AG09309 (cell line): ENCODE measurements around the gene EHF.
A peak's percentile ranks its signal among the peaks of the same experiment; 100 is the strongest.

Experiments used
- DNase-seq: peaks from one replicate; pipeline ENCODE4 v3.0.0-alpha.2; 2010; ENCODE audit warnings: low read depth
- H3K4me3 ChIP-seq: 2 replicates; pipeline ENCODE4 v1.5.1; 2011; ENCODE audit warnings: mild to moderate bottlenecking, low read depth, low read length, moderate library complexity; ENCODE audit not compliant: control insufficient read depth
- TF ChIP-seq, protein P1 (sequence below): IDR thresholded peaks from 2 replicates; pipeline ENCODE4 v1.5.1; 2011; ENCODE audit warnings: mild to moderate bottlenecking, low read depth, low read length, inconsistent platforms; ENCODE audit not compliant: insufficient read depth, control insufficient read depth; ENCODE audit errors: missing control alignments

Gene EHF

DNA sequence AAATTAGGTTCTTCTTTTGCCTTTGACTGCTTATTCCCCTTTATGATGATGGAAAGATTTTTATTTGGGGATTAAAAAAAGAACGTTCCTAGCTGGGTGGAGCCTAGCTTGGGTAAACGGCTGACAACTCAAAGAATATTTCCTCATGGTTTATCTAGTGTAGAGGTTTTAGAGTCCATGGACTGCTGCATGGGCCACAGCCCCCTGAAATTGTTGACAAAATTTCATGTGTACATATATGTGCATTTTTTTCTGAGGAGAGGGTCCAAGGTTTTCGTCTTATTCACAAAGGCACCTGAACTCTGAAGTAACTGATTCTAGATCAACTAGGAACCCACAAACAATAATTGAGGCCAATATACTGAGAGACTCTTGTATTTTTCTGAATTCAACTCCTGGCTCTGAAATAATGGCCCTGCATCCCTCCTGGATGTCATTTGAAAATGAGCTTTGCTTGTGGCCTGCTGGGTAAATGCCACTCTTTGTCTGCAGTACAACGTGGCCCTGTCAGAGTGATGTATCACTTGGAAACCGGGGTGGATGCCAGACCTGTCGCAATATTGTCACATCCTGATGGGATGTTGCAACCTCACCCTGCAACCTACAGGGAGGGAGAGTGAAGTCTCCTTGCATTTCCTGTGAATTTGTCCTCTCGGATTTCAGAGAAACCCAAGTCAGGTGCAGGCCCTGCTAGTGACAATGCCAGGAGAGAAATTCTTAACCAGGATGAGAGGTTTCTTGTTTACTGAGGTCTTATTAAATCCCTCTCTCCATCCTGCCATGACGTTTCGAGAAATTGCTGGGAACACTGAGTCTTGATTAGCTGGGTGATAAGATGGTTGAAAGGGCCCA is 33.8 kb downstream of the EHF start:
- no peak overlapping the region for H3K4me3 ChIP-seq
- TF ChIP-seq, protein P1, sequence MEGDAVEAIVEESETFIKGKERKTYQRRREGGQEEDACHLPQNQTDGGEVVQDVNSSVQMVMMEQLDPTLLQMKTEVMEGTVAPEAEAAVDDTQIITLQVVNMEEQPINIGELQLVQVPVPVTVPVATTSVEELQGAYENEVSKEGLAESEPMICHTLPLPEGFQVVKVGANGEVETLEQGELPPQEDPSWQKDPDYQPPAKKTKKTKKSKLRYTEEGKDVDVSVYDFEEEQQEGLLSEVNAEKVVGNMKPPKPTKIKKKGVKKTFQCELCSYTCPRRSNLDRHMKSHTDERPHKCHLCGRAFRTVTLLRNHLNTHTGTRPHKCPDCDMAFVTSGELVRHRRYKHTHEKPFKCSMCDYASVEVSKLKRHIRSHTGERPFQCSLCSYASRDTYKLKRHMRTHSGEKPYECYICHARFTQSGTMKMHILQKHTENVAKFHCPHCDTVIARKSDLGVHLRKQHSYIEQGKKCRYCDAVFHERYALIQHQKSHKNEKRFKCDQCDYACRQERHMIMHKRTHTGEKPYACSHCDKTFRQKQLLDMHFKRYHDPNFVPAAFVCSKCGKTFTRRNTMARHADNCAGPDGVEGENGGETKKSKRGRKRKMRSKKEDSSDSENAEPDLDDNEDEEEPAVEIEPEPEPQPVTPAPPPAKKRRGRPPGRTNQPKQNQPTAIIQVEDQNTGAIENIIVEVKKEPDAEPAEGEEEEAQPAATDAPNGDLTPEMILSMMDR, result no peak
- DNase-seq, result peak; percentile 38

DNA sequence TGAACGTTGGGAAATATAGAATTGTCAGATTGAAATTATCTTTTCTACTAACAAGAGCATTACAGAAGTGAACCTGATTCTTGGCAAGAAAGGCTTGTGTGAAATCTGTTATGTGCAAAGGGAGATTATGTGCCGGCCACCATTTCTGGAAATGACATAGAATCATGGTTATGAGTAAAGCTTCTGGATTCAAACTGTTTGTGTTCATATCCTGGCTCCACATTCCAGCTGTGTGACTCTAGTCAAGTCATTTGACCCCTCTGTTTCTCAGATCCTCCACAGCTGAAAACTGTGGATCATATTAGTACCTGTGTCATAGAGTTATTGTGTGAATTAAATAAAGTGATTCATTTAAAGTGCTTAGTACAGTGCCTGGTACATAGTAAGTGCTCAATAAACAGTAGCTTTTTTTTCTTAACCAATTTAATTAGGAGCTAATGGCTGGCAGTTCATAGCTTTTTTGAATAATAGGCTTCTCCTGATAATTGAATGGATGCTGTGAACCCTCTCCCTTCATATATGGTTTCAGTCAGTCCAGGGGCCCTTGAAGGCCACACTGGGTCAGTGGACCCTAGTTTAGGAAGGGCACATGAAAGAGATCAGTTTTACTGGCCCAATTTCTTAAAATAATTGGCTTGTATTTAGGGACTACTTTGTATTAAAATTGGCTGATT is 34.6 kb downstream of the EHF start:
- TF ChIP-seq, protein P1, result no peak
- no peak overlapping the region for H3K4me3 ChIP-seq
- DNase-seq, result peak; percentile 57

GRCh38 chr11:34656062-34656720 is 35.3 kb downstream of the EHF start:
- H3K4me3 ChIP-seq, result no peak overlapping the region
- TF ChIP-seq, protein P1, result no peak
- no peak for DNase-seq

GRCh38 chr11:34658071-34659015 is 37.5 kb downstream of the EHF start:
- DNase-seq, result no peak
- TF ChIP-seq, protein P1, result no peak
- no peak overlapping the region for H3K4me3 ChIP-seq

GRCh38 chr11:34659096-34659733 is 38.3 kb downstream of the EHF start:
- TF ChIP-seq, protein P1, result no peak
- no peak overlapping the region for H3K4me3 ChIP-seq
- DNase-seq, result no peak
